ENCODE measurements around the gene CCDC149.

DNA sequence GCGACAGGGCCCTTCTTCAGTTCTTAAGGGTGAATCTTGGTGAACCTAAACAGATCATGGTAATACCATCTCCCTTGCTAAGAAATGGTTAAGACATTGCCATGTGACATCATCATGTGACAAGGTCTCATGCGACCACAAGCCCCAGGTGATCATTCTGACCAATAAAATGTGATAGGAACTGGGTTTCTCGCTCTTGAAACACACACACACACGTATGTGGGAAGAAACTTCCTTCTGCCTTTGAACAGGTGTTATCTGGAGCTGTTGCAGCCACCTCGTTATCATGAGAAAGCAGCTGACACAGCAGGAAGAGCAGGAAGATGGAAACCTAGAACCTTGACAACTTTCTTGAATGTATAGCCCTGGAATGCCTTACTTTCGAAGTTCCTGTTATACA is 107.3 kb downstream of the CCDC149 start:
- TF ChIP-seq, protein P1, sequence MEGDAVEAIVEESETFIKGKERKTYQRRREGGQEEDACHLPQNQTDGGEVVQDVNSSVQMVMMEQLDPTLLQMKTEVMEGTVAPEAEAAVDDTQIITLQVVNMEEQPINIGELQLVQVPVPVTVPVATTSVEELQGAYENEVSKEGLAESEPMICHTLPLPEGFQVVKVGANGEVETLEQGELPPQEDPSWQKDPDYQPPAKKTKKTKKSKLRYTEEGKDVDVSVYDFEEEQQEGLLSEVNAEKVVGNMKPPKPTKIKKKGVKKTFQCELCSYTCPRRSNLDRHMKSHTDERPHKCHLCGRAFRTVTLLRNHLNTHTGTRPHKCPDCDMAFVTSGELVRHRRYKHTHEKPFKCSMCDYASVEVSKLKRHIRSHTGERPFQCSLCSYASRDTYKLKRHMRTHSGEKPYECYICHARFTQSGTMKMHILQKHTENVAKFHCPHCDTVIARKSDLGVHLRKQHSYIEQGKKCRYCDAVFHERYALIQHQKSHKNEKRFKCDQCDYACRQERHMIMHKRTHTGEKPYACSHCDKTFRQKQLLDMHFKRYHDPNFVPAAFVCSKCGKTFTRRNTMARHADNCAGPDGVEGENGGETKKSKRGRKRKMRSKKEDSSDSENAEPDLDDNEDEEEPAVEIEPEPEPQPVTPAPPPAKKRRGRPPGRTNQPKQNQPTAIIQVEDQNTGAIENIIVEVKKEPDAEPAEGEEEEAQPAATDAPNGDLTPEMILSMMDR (conservative IDR thresholded peaks at IDR 0.05), result no peak
- TF ChIP-seq EZH2 (IDR thresholded peaks at IDR 0.05; ENCODE audit: low read depth), result no peak

Measured in PC-9 (cell line).